Measurements from ENCODE around the gene CEP70.
"Not testable (repeated sequence)": the region's sequence is repeated elsewhere in the genome, so short reads cannot be mapped to it uniquely, and the experiment has no call there.

DNA sequence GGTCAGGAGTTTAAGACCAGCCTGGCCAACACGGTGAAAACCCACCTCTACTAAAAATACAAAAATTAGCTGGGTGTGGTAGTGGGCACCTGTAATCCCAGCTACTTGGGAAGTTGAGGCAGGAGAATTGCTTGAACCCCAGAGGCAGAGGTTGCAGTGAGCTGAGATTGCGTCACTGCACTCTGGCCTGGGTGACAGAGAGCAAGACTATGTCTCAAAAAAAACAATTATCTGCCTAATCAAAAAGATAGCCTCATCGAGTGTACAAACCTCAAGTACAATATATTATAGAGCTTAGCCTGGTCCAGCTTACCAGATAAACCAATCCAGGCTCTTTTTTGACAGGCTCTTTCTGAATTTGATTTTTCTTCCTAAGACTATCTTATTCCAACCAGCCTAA lies 98.4 kb downstream of the CEP70 start:
- TF ChIP-seq POLR2AphosphoS5 (IDR thresholded peaks at IDR 0.05; ENCODE audit: low read depth, low read length); CTCF (IDR thresholded peaks at IDR 0.05): not testable (repeated sequence)
